DMS114 treated with DMSO at 0.1 percent for 48 hours (cell line): ENCODE data around the gene PLEKHJ1.

Experiments used
- DNase-seq: peaks from one replicate; lab custom pipeline; 2025; ENCODE audit not compliant: unreplicated experiment; lab: John Stamatoyannopoulos, UW

The PLEKHJ1 gene

DNA sequence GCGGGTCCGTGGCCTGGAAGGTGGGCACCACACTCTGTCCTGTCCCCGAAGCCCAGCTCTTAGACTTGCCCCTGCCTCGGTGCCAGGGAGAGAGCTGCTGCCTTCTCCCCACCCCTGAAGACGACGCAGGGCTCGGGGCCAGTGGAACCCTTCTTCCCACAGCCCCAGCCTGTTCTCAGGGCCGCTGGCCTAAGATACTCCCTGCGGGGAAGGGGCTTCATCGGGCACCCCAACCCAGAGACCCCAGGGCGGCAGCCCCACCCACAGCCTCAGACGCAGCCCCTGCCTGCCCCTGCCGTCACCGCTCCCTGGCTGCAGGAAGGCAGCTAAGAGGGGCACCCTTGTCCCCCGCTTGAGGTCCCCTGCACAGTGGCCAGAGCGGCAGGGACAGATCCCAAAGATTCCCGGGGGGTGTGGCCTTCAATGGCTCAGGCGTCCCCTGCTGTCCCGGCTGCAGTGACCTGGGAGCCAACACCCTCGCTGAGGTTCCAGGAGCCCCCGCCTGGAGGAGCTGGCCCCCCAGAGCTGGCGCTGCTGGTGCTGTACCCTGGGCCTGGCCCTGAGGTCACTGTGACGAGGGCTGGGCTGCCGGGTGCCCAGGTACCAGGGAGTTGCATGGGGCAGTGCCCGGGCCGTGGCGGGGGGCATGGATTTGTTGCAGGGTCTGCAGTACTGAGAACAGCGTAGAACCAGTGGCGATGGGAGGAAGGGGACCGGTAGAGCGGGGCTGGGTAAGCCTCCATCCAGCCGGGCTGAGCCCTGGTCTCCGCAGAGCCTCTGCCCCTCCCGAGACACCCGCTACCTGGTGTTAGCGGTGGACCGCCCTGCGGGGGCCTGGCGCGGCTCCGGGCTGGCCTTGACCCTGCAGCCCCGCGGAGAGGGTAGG, 14.0 kb upstream of the PLEKHJ1 start:
- no peak for DNase-seq

GRCh38 chr19:2249010-2249866, 13.1 kb upstream of the PLEKHJ1 start, which contains the start of gene AMH:
AMH (plus strand) TSS chr19:2249323; CDS start chr19:2249333, 10 bp downstream.
- DNase-seq = no peak

- no peak for DNase-seq
Observed at GRCh38 chr19:2248136-2249009, 12.2 kb upstream of the PLEKHJ1 start.

DNA sequence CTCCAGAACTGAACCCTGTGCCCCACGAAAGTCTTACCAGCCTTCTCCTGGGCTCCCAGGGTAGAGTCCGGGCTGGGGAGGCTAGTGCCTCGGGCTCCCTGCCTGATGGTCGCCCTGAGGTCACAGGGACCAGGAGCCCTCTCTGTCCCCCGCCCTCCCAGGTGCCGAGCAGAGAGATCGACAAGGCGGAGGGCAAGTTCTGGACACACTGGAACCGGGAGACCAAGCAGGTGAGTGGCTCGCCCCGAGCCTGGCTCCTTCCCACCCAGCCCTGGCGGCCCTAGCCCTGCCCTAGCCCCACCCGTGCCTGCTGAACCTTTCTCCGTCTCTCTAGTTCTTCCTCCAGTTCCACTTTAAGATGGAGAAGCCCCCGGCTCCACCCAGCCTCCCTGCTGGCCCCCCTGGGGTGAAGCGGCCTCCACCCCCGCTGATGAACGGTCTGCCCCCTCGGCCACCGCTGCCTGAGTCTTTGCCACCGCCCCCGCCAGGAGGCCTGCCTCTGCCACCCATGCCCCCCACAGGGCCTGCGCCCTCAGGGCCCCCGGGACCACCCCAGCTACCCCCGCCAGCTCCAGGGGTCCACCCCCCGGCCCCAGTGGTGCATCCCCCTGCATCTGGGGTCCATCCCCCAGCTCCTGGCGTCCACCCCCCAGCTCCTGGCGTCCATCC, 11.4 kb upstream of the PLEKHJ1 start:
- no peak for DNase-seq

- no peak for DNase-seq
Observed at GRCh38 chr19:2246801-2247361, 10.8 kb upstream of the PLEKHJ1 start.

DNA sequence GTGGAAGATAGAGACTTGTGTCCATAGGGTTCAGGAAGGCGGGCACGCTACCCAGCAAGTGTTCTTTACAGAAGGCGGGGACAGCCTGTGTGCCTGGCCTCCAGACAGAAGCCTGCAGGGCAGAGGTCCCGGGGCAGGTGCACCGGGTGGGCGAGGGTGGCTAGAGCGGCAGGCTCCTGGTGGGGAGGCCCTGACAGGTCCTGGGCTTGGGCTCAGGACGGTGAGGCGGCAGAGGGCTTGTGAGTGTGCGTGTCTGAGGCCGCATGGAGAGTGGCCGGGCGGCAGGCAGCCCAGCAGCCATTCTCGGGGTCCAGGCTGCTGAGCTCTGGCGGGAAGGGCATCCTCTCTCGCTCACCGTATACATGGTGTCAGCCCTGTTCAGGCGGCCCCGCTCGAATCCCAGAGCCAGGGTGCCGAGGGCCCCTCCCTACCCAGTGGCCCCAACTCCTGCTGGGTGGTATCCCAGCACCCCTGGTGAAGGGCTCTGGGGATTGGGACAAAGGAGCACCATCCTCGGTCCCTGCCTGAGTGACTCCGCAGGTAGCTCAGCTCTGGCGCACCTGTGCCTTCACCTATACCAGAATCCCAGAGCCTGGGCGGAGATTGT, 10.0 kb upstream of the PLEKHJ1 start:
- no peak for DNase-seq

DNA sequence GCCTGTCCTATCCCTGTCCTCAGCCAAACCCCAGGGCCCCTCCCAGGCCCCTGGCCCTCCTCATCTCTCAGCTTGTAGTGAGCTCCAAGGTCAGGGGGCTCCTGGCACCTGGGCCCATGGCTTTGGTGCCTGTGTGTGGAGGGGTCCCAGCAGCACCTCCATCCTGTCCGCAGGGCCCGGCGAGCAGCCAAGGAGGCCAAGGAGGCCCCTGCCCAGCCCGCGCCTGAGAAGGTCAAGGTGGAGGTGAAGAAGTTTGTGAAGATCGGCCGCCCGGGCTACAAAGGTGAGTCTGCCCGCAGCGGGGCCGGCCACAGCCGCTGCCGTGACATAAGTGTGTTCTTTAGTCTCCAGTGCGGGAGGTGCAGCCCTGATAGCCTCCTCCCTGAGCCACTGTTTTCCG, 9.1 kb upstream of the PLEKHJ1 start:
- DNase-seq = no peak

GRCh38 chr19:2244486-2244885, 8.4 kb upstream of the PLEKHJ1 start:
- no peak for DNase-seq

GRCh38 chr19:2244125-2244411, 7.9 kb upstream of the PLEKHJ1 start:
- DNase-seq = no peak

- DNase-seq = no peak
Observed at GRCh38 chr19:2243274-2244124, 7.4 kb upstream of the PLEKHJ1 start.

DNA sequence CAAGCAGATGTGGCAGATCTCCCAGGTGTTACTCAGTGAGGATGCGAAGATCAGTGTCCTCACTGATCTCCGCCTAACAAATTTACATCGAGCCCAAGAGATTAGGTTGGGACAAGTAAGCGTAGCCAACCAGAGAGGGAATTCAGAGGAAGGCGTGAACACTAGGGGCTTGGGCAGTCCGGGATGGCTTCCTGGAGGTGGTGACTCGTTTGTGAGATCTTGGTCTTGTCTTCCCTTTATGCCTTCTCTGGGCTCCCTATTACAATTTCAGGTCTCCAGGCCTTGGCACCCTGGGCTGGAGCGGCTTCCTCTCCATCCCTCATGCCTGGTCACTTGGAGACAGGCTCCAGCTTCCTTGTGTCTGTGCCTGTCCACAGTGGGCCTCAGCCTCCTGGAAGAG, 6.7 kb upstream of the PLEKHJ1 start:
- no peak for DNase-seq

DNA sequence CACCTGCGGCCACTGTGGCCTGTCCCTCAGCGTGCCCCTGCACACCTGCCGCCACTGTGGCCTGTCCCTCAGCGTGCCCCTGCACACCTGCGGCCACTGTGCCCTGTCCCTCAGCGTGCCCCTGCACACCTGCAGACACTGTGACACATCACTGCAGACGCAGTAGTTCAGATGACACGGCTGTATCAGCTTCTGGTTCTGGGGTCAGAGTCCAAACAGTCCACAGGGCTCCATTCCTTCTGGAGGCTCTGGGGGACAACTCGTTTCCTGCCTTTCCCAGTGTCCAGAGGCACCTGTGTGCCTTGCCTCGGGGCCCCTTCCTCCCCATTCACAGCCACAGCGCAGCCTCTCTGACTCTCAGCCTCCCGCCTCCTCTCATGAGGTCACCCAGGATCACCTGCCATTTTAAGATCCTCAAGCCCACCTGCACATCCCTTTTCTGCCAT, 6.0 kb upstream of the PLEKHJ1 start:
- DNase-seq = no peak

DNA sequence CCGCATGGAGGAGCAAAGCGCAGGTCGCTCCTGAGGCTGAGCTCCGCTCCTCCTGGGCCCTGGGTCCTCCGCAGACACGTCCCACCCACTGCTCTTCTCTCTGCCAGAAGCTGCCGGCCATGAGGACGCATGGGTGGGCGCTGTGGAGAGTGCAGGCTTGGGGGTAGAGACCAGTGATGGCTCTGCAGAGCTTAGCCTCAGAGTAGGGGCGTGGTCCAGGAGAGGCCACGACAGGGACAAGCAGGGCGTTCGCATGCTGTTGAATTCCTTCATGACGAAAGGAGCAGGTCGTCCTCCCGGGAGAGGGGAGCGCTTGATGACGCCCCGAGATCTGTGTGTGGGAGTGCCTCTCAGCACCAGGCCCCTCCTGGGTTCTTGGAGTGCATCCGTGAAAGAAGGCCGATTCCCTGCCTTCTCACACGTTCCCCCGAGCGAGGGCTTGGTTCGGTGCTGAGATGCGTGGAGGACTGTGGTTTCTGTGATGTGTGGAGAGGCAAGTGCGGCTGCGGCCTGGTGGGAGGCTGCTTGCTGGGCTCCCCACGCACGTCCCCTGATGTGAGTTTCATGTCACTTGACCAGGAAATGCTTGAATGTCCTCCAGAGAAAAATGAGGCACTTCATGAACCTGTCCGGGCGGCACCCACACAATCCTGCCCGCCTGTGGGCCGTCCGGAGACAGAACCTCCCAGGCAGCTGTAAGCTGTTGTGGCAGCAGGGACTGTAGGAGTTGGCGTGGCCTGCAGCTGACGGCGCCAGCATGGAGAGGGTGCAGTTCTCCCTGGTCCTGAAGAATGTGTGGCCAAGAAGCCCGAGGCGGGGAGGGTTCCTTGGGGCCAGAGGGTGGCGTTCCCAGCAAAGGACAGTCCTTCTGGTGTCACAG, 5.0 kb upstream of the PLEKHJ1 start:
- DNase-seq = no peak

DNA sequence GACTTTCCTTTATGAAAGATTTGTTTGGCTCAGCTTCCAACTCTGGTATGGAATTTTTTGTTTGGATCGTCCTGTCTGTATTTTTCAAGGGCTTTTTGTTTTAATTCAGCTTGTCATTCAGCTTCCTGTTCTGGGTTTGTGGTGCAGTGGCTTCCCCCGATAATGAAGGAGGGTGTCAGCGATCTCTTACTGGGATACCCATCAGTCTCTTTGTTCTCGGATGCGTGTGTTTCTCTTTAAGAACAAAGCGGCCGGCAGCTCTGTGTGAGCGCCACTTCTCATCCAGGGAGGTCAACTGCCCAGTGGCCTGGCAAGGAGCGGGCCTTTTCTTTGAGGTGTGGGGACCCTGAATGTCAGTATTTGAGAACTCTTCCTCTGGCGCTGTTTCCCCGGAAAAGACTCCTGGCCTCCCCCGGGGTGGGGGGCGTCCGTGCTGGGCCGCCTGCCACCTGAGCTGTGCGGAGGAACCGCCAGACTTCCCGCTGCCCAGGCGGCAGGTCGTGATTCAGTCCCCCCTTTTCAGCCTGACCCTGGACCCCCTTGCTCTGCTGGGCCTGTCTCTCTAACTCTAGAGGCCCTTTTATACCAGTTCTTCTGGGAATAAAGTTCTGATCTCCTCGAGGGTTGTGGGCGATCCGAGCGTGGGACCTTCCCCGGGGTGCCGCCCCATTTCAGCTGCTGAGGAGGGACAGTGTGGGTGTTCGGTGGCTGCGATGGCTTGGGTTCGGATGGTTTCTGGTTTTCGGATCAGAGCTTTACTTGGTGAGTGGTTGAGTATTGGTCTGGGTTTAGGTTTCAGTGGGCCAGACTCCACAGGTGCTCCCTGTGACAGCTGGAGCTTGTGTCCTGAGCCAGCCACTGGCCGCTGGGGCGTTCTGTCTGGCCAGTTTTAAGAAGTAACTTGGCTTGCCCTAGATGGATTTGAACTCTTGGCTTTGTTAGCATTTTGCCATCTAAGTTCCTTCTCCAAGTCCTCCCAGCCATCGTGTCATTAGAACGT, 3.9 kb upstream of the PLEKHJ1 start:
- no peak for DNase-seq

GRCh38 chr19:2239173-2239572, 3.0 kb upstream of the PLEKHJ1 start:
- no peak for DNase-seq

DNA sequence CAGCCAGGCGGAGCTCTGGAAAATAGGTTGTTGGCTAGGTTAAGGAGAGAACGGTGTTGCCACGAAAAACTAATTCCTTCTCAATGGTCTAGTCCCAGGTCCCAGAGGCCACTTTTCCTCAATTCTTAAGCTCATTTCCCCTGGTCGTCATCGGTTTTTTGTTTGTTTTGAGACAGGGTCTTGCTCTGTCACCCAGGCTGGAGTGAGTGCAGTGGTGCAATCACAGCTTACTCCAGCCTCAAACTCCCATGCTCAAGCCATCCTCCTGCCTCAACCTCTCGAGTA, 1.7 kb upstream of the PLEKHJ1 start:
- no peak for DNase-seq
